Endothelial cell (in vitro differentiated cells): ENCODE results near the gene DPPA4. TPM values are rescaled to one million over a fixed set of nuclear protein-coding genes. Genes with fewer than 3 reads are reported as not detected.
"Not testable (repeated sequence)": the region's sequence is repeated elsewhere in the genome, so short reads cannot be mapped to it uniquely, and the experiment has no call there.

Experiments used
- DNase-seq: peaks from one replicate; pipeline ENCODE4 v3.0.0; 2021; ENCODE audit warnings: low spot score
- H3K27ac Mint-ChIP-seq: one replicate; pipeline ENCODE4 v1.8.0; 2021; ENCODE audit warnings: mixed read lengths, inconsistent platforms; ENCODE audit not compliant: unreplicated experiment
- H3K27me3 Mint-ChIP-seq: one replicate; pipeline ENCODE4 v1.8.0; 2021; ENCODE audit warnings: mild to moderate bottlenecking, moderate library complexity, mixed read lengths, inconsistent platforms; ENCODE audit not compliant: unreplicated experiment
- H3K36me3 Mint-ChIP-seq: one replicate; pipeline ENCODE4 v1.8.0; 2021; ENCODE audit warnings: mild to moderate bottlenecking, low read depth, mixed read lengths, inconsistent platforms; ENCODE audit not compliant: unreplicated experiment
- H3K4me1 Mint-ChIP-seq: one replicate; pipeline ENCODE4 v1.8.0; 2021; ENCODE audit warnings: mild to moderate bottlenecking, mixed read lengths, inconsistent platforms; ENCODE audit not compliant: unreplicated experiment
- H3K4me3 Mint-ChIP-seq: one replicate; pipeline ENCODE4 v1.8.0; 2021; ENCODE audit warnings: mild to moderate bottlenecking, mixed read lengths, inconsistent platforms; ENCODE audit not compliant: unreplicated experiment
- H3K9me3 Mint-ChIP-seq: one replicate; pipeline ENCODE4 v1.8.0; 2021; ENCODE audit warnings: mixed read lengths, inconsistent platforms; ENCODE audit not compliant: unreplicated experiment
- total RNA-seq: library from RNA; stranded (reverse); fragmentation: NEBNext Ultra II Directional; extraction: Animal tissue kit (Norgen Biotek cat#: 25700); gene quantifications from one replicate; pipeline ENCODE4 v1.2.1, GENCODE V29; 2021; ENCODE audit not compliant: unreplicated experiment
- TF ChIP-seq, protein P1 (sequence below): fragments of 200-600 bp; sonication (generic); IDR thresholded peaks from one replicate; pipeline ENCODE4 v1.5.0; 2021; ENCODE audit warnings: antibody characterized with exemption; ENCODE audit not compliant: unreplicated experiment

The DPPA4 gene
- total RNA-seq, 1 donor from 2014 or later: 80.5 TPM

DNA sequence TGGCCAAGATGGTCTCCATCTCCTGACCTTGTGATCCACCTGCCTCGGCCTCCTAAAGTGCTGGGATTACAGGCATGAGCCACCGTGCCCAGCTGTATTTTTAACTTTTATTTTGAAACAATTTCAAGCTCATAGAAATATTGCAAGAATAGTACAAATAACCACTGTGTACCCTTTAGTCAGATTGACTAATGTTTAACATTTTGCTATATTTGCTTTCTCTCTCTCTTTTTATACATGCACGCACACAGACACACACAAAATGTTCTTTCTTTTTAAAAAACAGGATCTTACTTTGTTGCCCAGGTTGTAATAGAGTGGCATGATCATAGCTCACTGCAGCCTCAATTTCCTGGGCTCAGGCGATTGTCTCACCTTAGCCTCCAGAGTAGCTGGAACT lies 25.5 kb upstream of the DPPA4 start:
- TF ChIP-seq, protein P1, sequence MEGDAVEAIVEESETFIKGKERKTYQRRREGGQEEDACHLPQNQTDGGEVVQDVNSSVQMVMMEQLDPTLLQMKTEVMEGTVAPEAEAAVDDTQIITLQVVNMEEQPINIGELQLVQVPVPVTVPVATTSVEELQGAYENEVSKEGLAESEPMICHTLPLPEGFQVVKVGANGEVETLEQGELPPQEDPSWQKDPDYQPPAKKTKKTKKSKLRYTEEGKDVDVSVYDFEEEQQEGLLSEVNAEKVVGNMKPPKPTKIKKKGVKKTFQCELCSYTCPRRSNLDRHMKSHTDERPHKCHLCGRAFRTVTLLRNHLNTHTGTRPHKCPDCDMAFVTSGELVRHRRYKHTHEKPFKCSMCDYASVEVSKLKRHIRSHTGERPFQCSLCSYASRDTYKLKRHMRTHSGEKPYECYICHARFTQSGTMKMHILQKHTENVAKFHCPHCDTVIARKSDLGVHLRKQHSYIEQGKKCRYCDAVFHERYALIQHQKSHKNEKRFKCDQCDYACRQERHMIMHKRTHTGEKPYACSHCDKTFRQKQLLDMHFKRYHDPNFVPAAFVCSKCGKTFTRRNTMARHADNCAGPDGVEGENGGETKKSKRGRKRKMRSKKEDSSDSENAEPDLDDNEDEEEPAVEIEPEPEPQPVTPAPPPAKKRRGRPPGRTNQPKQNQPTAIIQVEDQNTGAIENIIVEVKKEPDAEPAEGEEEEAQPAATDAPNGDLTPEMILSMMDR: no peak
- Mint-ChIP-seq H3K9me3 (no peaks in the 10 kb centered on the region), H3K27ac (no peak overlapping the region), H3K36me3 (no peaks in the 10 kb centered on the region), H3K4me1 (no peaks in the 10 kb centered on the region), H3K4me3 (no peak overlapping the region), H3K27me3 (no peaks in the 10 kb centered on the region)
- DNase-seq: no peak

DNA sequence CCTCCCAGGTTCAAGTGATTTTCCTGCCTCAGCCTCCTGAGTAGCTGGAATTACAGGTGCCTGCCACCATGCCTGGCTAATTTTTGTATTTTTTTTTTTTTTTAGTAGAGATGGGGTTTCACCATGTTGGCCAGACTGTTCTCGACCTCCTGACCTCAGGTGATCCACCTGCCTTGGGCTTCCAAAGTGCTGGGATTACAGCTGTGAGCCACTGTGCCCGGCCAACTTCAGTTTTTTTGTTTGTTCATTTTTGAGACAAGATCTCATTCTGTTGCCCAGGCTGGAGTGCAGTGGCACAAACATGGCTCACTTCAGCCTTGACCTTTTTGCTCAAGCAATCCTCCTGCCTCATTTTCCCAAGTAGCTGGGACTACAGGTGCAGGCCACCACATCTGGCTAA lies 21.5 kb upstream of the DPPA4 start:
- H3K4me1 Mint-ChIP-seq: peaks cover 15% of the 10 kb centered on the region
- not testable (repeated sequence) for H3K4me3 Mint-ChIP-seq, DNase-seq, H3K36me3 Mint-ChIP-seq, H3K27me3 Mint-ChIP-seq, H3K9me3 Mint-ChIP-seq, H3K27ac Mint-ChIP-seq

DNA sequence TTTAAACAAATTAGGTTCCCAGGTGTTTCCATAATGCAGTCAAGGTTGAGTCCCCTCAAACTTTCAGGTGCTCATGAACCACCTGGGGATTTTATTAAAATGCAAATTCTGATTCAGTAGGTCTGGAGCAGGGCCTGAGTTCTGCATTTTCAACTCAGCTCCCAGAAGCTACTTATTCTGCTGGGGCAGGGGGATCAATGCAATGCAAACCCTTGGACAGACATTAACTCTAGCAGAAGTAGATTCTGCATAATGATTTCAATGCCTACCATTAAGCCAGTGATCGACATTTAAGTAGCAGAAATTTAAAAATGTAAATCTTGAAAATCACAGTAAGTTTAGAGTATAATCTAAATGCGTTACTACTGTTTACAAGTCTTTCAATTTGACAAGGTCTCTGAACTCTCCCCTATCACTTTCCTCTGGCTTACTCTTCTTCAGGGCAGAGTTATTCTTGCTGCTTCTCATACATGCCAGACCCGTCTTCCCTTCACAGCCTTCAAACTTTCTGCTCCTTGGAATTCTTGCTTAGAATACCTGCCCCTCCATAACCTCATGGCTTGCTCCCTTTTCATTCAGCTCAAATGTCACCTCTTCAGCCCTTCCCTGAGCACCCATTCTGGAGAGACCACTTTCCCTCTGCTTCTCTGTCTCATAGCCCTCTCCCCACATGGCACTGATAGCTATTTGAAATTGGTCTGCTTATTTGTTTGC lies 19.3 kb upstream of the DPPA4 start:
- Mint-ChIP-seq H3K9me3 (no peaks in the 10 kb centered on the region), H3K27ac (peak overlapping the region; percentile 7), H3K27me3 (peaks cover 2% of the 10 kb centered on the region), H3K36me3 (no peaks in the 10 kb centered on the region), H3K4me3 (no peak overlapping the region), H3K4me1 (peaks cover 20% of the 10 kb centered on the region)
- TF ChIP-seq, protein P1: no peak
- no peak for DNase-seq

DNA sequence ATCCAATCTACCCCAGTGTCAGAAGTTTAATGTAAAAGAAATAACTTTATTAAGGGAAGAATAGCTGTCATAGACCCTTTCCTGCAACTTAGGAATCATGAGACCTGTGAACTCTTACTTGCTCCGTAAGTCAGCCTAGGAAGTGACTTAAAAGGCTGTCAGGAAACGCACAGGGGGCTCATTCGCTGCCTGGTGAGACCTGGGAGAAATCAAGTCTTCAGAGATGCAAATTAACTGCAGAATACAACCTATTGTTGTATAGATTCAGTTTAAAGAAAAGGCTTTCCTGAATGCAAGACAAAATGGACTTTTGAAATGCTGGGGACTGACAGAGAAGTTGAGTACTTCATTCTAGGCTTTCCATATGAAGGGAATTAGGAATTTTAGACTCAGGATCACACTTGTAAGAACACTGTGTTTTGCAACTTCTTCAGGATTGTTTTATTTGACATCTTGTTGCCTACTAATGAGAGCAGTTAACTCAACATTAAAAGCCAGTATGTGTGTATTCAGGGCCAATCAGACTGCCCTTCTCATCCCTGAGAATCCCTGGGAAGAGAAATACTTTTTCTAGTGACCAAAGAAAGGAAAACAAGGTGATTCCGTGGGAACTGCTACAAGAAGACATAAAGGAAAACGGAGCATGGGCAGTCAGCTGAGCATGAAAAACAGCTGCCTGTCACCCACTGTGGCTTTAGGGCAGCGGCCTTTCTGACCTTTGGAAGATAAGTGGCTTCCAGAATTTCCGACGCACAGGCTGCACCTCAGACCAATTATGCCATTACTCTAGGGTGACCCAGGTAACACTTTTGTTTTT lies 18.5 kb upstream of the DPPA4 start:
- Mint-ChIP-seq H3K4me1 (peaks cover 20% of the 10 kb centered on the region), H3K27ac (peak overlapping the region; percentile 15), H3K27me3 (peaks cover 2% of the 10 kb centered on the region), H3K4me3 (peak overlapping the region; percentile 45), H3K9me3 (no peaks in the 10 kb centered on the region), H3K36me3 (no peaks in the 10 kb centered on the region)
- TF ChIP-seq, protein P1: no peak
- no peak for DNase-seq

DNA sequence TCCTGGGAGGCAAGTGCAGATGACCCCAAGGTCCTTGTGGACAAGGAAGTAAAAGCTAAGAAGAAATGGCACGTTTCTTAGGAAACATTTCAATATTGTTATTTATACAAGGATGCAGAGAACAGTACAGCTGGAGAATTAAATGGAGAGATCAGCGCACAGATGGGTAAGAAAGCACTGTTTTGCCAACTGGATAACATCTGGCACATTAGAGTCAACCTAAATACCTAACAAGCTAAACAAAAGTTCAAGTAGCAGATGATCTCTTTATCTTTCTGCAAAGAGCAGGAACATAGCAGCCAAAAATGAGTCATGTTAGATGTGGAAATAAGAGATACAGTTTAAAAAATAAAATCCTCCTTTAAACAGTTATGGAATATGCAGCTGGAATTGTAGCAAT lies 15.7 kb upstream of the DPPA4 start:
- H3K4me3 Mint-ChIP-seq: no peak overlapping the region
- peaks cover 2% of the 10 kb centered on the region for H3K27me3 Mint-ChIP-seq
- peaks cover 20% of the 10 kb centered on the region for H3K4me1 Mint-ChIP-seq
- no peaks in the 10 kb centered on the region for H3K36me3 Mint-ChIP-seq
- TF ChIP-seq, protein P1: no peak
- no peaks in the 10 kb centered on the region for H3K9me3 Mint-ChIP-seq
- peak overlapping the region; percentile 28 for H3K27ac Mint-ChIP-seq
- DNase-seq: no peak
